ENCODE measurements around the gene DKK3. TPM values are rescaled to one million over a fixed set of nuclear protein-coding genes. Genes with fewer than 3 reads are reported as not detected.

Gene DKK3
- polyA plus RNA-seq, 1 donor from 2014 or later = 43.6 TPM

DNA sequence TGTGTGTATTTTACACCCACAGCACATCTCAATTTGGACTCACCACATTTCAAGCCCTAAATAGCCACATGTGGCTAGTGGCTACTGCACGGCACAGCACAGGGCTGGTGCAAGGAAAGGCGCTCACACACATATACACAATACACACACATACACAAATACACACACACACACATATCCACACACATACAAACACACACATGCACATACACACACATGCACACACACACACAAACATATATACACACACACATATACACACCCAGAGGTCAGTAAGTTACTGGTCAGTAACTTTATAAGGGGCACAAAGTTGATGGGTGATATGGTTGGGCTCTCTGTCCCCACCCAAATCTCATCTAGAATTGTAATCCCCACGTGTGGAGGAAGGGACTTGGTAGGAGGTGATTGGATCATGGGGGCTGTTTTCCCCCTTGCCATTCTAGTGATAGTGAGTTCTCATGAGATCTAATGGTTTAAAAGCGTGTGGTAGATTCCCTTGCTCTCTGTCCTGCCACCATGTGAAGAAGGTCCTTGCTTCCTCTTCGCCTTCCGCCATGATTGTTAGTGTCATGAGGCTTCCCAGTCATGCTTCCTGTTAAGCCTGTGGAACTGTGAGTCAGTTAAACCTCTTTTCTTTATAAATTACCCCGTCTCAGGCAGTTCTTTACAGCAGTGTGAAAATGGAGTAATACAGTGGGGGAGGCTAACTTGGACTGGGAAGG lies 37.6 kb upstream of the DKK3 start:
- Histone ChIP-seq H3K27ac (ENCODE audit: low read length) (no peak overlapping the region), H2AFZ (ENCODE audit: low read depth, low read length) (no peak overlapping the region), H3K27me3 (ENCODE audit: insufficient read depth, low read depth, low read length) (no peaks in the 10 kb centered on the region), H3K4me3 (ENCODE audit: low read length) (no peak overlapping the region), H3K9me2 (ENCODE audit: insufficient read depth, low read length) (no peaks in the 10 kb centered on the region), H3K4me2 (ENCODE audit: low read length) (no peak overlapping the region), H3K9me3 (ENCODE audit: low read length) (no peaks in the 10 kb centered on the region), H4K20me1 (ENCODE audit: insufficient read depth) (no peaks in the 10 kb centered on the region), H3K9ac (ENCODE audit: low read length) (no peak overlapping the region), H3K79me2 (replicated peaks; ENCODE audit: insufficient read depth, low read length) (no peaks in the 10 kb centered on the region), H3F3A (ENCODE audit: insufficient read depth, low read length, poor library complexity, severe bottlenecking) (no peaks in the 10 kb centered on the region), H3K36me3 (ENCODE audit: insufficient read depth, low read length) (no peaks in the 10 kb centered on the region)
- TF ChIP-seq, protein P1, sequence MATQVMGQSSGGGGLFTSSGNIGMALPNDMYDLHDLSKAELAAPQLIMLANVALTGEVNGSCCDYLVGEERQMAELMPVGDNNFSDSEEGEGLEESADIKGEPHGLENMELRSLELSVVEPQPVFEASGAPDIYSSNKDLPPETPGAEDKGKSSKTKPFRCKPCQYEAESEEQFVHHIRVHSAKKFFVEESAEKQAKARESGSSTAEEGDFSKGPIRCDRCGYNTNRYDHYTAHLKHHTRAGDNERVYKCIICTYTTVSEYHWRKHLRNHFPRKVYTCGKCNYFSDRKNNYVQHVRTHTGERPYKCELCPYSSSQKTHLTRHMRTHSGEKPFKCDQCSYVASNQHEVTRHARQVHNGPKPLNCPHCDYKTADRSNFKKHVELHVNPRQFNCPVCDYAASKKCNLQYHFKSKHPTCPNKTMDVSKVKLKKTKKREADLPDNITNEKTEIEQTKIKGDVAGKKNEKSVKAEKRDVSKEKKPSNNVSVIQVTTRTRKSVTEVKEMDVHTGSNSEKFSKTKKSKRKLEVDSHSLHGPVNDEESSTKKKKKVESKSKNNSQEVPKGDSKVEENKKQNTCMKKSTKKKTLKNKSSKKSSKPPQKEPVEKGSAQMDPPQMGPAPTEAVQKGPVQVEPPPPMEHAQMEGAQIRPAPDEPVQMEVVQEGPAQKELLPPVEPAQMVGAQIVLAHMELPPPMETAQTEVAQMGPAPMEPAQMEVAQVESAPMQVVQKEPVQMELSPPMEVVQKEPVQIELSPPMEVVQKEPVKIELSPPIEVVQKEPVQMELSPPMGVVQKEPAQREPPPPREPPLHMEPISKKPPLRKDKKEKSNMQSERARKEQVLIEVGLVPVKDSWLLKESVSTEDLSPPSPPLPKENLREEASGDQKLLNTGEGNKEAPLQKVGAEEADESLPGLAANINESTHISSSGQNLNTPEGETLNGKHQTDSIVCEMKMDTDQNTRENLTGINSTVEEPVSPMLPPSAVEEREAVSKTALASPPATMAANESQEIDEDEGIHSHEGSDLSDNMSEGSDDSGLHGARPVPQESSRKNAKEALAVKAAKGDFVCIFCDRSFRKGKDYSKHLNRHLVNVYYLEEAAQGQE (IDR thresholded peaks at IDR 0.05; ENCODE audit: borderline replicate concordance) = no peak
- TF ChIP-seq EZH2 (IDR thresholded peaks at IDR 0.05; ENCODE audit: borderline replicate concordance, insufficient read depth, low read length, poor library complexity, severe bottlenecking) (no peak), TAF1 (IDR thresholded peaks at IDR 0.05; ENCODE audit: low read depth) (no peak), RAD21 (conservative IDR thresholded peaks at IDR 0.05) (no peak), SMC3 (conservative IDR thresholded peaks at IDR 0.05; ENCODE audit: poor library complexity) (no peak), POLR2AphosphoS5 (IDR thresholded peaks at IDR 0.05) (no peak), EP300 (conservative IDR thresholded peaks at IDR 0.05; ENCODE audit: poor library complexity, severe bottlenecking) (no peak), MXI1 (conservative IDR thresholded peaks at IDR 0.05; ENCODE audit: poor library complexity, severe bottlenecking) (no peak)
- TF ChIP-seq, protein P2, sequence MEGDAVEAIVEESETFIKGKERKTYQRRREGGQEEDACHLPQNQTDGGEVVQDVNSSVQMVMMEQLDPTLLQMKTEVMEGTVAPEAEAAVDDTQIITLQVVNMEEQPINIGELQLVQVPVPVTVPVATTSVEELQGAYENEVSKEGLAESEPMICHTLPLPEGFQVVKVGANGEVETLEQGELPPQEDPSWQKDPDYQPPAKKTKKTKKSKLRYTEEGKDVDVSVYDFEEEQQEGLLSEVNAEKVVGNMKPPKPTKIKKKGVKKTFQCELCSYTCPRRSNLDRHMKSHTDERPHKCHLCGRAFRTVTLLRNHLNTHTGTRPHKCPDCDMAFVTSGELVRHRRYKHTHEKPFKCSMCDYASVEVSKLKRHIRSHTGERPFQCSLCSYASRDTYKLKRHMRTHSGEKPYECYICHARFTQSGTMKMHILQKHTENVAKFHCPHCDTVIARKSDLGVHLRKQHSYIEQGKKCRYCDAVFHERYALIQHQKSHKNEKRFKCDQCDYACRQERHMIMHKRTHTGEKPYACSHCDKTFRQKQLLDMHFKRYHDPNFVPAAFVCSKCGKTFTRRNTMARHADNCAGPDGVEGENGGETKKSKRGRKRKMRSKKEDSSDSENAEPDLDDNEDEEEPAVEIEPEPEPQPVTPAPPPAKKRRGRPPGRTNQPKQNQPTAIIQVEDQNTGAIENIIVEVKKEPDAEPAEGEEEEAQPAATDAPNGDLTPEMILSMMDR (IDR thresholded peaks at IDR 0.05; ENCODE audit: poor library complexity, severe bottlenecking) = no peak

DNA sequence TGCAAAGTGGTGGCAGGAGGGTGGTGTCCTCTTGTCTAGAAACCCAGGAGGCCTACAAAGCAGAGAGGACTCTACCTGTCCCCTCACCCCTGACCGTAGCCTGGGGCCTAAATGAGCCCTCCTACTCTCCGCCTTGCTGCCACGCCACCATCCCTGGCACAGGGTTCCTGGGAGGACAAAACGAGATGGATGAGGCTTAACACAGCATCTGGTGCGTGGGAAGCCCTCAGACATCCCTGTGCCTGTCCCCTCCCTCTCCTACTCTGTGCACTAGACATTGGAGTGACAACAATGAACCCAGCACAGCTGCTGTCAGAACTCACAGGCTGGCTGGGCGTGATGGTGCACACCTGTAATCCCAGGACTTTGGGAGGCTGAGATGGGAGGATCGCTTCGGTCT lies 36.4 kb upstream of the DKK3 start:
- H3K4me2 ChIP-seq (ENCODE audit: low read length) = no peak overlapping the region
- no peak overlapping the region for H2AFZ ChIP-seq (ENCODE audit: low read depth, low read length)
- H3K27ac ChIP-seq (ENCODE audit: low read length) = no peak overlapping the region

More for the DNA sequence above, 36.4 kb upstream of the DKK3 start:
- H3F3A ChIP-seq (ENCODE audit: insufficient read depth, low read length, poor library complexity, severe bottlenecking) = no peaks in the 10 kb centered on the region
- no peaks in the 10 kb centered on the region for H3K79me2 ChIP-seq (replicated peaks; ENCODE audit: insufficient read depth, low read length)
- no peak overlapping the region for H3K4me3 ChIP-seq (ENCODE audit: low read length)
- H3K9me2 ChIP-seq (ENCODE audit: insufficient read depth, low read length) = no peaks in the 10 kb centered on the region
- TF ChIP-seq EZH2 (IDR thresholded peaks at IDR 0.05; ENCODE audit: borderline replicate concordance, insufficient read depth, low read length, poor library complexity, severe bottlenecking) (no peak), TAF1 (IDR thresholded peaks at IDR 0.05; ENCODE audit: low read depth) (no peak), SMC3 (conservative IDR thresholded peaks at IDR 0.05; ENCODE audit: poor library complexity) (no peak), MXI1 (conservative IDR thresholded peaks at IDR 0.05; ENCODE audit: poor library complexity, severe bottlenecking) (no peak), RAD21 (conservative IDR thresholded peaks at IDR 0.05) (no peak), EP300 (conservative IDR thresholded peaks at IDR 0.05; ENCODE audit: poor library complexity, severe bottlenecking) (no peak), POLR2AphosphoS5 (IDR thresholded peaks at IDR 0.05) (no peak)
- TF ChIP-seq, protein P1 (IDR thresholded peaks at IDR 0.05; ENCODE audit: borderline replicate concordance) = no peak
- TF ChIP-seq, protein P2 (IDR thresholded peaks at IDR 0.05; ENCODE audit: poor library complexity, severe bottlenecking) = no peak
- no peaks in the 10 kb centered on the region for H3K36me3 ChIP-seq (ENCODE audit: insufficient read depth, low read length)
- no peaks in the 10 kb centered on the region for H3K27me3 ChIP-seq (ENCODE audit: insufficient read depth, low read depth, low read length)
- H3K9ac ChIP-seq (ENCODE audit: low read length) = no peak overlapping the region
- no peaks in the 10 kb centered on the region for H3K9me3 ChIP-seq (ENCODE audit: low read length)
- H4K20me1 ChIP-seq (ENCODE audit: insufficient read depth) = no peaks in the 10 kb centered on the region

Data from neural cell (in vitro differentiated cells).